H1 (cell line): ENCODE measurements around the gene ABHD12. TPM values are rescaled to one million over a fixed set of nuclear protein-coding genes. Genes with fewer than 3 reads are reported as not detected.

ENCODE experiments used
- CTCF ChIA-PET: fragments of 300-600 bp; sonication (Branson Sonifier 250); formaldehyde crosslinking; loops from one replicate; lab custom pipeline; 2021; ENCODE audit not compliant: partially characterized antibody; lab: Charles Lee
- POLR2A ChIA-PET: fragments of 300-600 bp; sonication (Branson Sonifier 250); formaldehyde crosslinking; loops from one replicate; lab custom pipeline; 2021; ENCODE audit warnings: inconsistent platforms; ENCODE audit not compliant: partially characterized antibody; lab: Charles Lee
- DNase-seq, 2 experiments: peaks; one replicate each; pipeline versions ENCODE4 v3.0.0 to v3.0.0-alpha.2; 2010 to 2022; ENCODE audit warnings: low spot score in 2 of 2, low read depth in 1 of 2, mixed read lengths in 1 of 2
- FAIRE-seq: peaks from 2 replicates; lab custom pipeline; 2011; peaks lifted over from hg19 to GRCh38; lab: Jason Lieb, UNC
- H2AFZ ChIP-seq: 2 replicates; pipeline ENCODE4 v1.8.1; 2012; ENCODE audit warnings: low read length, inconsistent platforms
- H2AK5ac ChIP-seq: 2 replicates; pipeline ENCODE4 v1.6.1; 2013; ENCODE audit warnings: low read depth, low read length
- H2BK120ac ChIP-seq: replicated peaks from 2 replicates; pipeline ENCODE3; 2013; ENCODE audit warnings: low read depth, low read length, inconsistent platforms
- H2BK12ac ChIP-seq: 2 replicates; pipeline ENCODE4 v1.6.1; 2013; ENCODE audit warnings: low read depth, low read length
- H2BK15ac ChIP-seq: 2 replicates; pipeline ENCODE4 v1.6.1; 2013; ENCODE audit warnings: low read length
- H2BK20ac ChIP-seq: 2 replicates; pipeline ENCODE4 v1.6.1; 2013; ENCODE audit warnings: low read length
- H2BK5ac ChIP-seq: 2 replicates; pipeline ENCODE4 v1.6.1; 2013; ENCODE audit warnings: low read depth, low read length
- H3K14ac ChIP-seq: 2 replicates; pipeline ENCODE4 v1.6.1; 2013; ENCODE audit warnings: inconsistent platforms; ENCODE audit not compliant: insufficient read length
- H3K18ac ChIP-seq: 2 replicates; pipeline ENCODE4 v1.6.1; 2013; ENCODE audit warnings: low read length; ENCODE audit errors: extremely low read depth
- H3K23ac ChIP-seq: 2 replicates; pipeline ENCODE4 v1.6.1; 2013; ENCODE audit warnings: inconsistent platforms; ENCODE audit not compliant: insufficient read length
- H3K23me2 ChIP-seq: 2 replicates; pipeline ENCODE4 v1.6.1; 2013; ENCODE audit warnings: low read depth, low read length
- H3K27ac ChIP-seq: 2 replicates; pipeline ENCODE4 v1.6.1; 2011; ENCODE audit warnings: low read depth, low read length, inconsistent platforms
- H3K27me3 ChIP-seq, 4 experiments: replicated peaks in 1 of 4; 1 replicate in 1 of 4; 2 replicates in 3 of 4; pipeline versions ENCODE4 v1.6.1 to v1.8.1; 2011 to 2013; ENCODE audit warnings: low read length in 3 of 4, mild to moderate bottlenecking in 3 of 4, inconsistent platforms in 2 of 4, mixed read lengths in 2 of 4, moderate library complexity in 1 of 4; ENCODE audit not compliant: control insufficient read depth in 3 of 4, insufficient read depth in 3 of 4; ENCODE audit errors: extremely low read depth in 1 of 4
- H3K36me3 ChIP-seq, 4 experiments: 2 replicates each; pipeline versions ENCODE4 v1.6.1 to v1.8.1; 2011 to 2013; ENCODE audit warnings: mild to moderate bottlenecking in 4 of 4, low read length in 3 of 4, moderate library complexity in 2 of 4, control low read depth in 1 of 4, inconsistent platforms in 1 of 4; ENCODE audit not compliant: insufficient read depth in 4 of 4, control insufficient read depth in 2 of 4
- H3K4ac ChIP-seq: replicated peaks from 2 replicates; pipeline ENCODE3; 2013; ENCODE audit warnings: low read length, low read depth, mixed read lengths, inconsistent platforms; ENCODE audit not compliant: insufficient read length
- H3K4me1 ChIP-seq, 4 experiments: replicated peaks in 1 of 4; 1 replicate in 1 of 4; 2 replicates in 3 of 4; pipeline versions ENCODE4 v1.6.1 to v1.8.1; 2011 to 2013; ENCODE audit warnings: low read length in 3 of 4, inconsistent platforms in 2 of 4, mixed read lengths in 1 of 4; ENCODE audit not compliant: insufficient read depth in 4 of 4, control insufficient read depth in 3 of 4
- H3K4me2 ChIP-seq, 2 experiments: 2 replicates each; pipeline versions ENCODE4 v1.6.1 to v1.8.1; 2011 to 2013; ENCODE audit warnings: low read depth in 2 of 2, low read length in 2 of 2, control low read depth in 1 of 2, inconsistent platforms in 1 of 2, mild to moderate bottlenecking in 1 of 2; ENCODE audit not compliant: insufficient read depth in 1 of 2
- H3K4me3 ChIP-seq, 4 experiments: fragments of 200-600, 300-600 bp in 1 of 4; sonication (generic), shearing (Covaris generic), sonication (Bioruptor Twin) in 1 of 4; 2 replicates each; pipeline versions ENCODE4 v1.5.1 to v1.8.1; 2011 to 2016; ENCODE audit warnings: low read length in 4 of 4, low read depth in 3 of 4, control low read depth in 2 of 4, inconsistent platforms in 2 of 4, mild to moderate bottlenecking in 2 of 4, mixed read lengths in 1 of 4, moderate library complexity in 1 of 4; ENCODE audit not compliant: insufficient read depth in 2 of 4; ENCODE audit errors: extremely low read depth in 1 of 4
- H3K56ac ChIP-seq: replicated peaks from 2 replicates; pipeline ENCODE3; 2013; ENCODE audit warnings: low read depth, mild to moderate bottlenecking, mixed read lengths, low read length, inconsistent platforms; ENCODE audit not compliant: insufficient read length
- H3K79me1 ChIP-seq: 2 replicates; pipeline ENCODE4 v1.6.1; 2013; ENCODE audit warnings: low read depth, low read length, control low read depth
- H3K79me2 ChIP-seq, 2 experiments: 2 replicates each; pipeline versions ENCODE4 v1.6.1 to v1.8.1; 2012 to 2013; ENCODE audit warnings: low read length in 2 of 2, mild to moderate bottlenecking in 2 of 2, inconsistent platforms in 1 of 2; ENCODE audit not compliant: insufficient read depth in 2 of 2, control insufficient read depth in 1 of 2
- H3K9ac ChIP-seq, 4 experiments: replicated peaks in 1 of 4; 1 replicate in 1 of 4; 2 replicates in 3 of 4; pipeline versions ENCODE4 v1.6.1 to v1.8.1; 2011 to 2013; ENCODE audit warnings: low read depth in 3 of 4, low read length in 3 of 4, control low read depth in 2 of 4, mild to moderate bottlenecking in 2 of 4, moderate library complexity in 2 of 4, inconsistent platforms in 1 of 4; ENCODE audit errors: extremely low read depth in 1 of 4
- H3K9me3 ChIP-seq, 2 experiments: 2 replicates each; pipeline versions ENCODE4 v1.6.1 to v1.8.1; 2012 to 2013; ENCODE audit warnings: mild to moderate bottlenecking in 2 of 2, moderate library complexity in 2 of 2, control low read depth in 1 of 2, inconsistent platforms in 1 of 2, low read depth in 1 of 2, low read length in 1 of 2, mixed read lengths in 1 of 2; ENCODE audit not compliant: insufficient read depth in 2 of 2
- H4K20me1 ChIP-seq, 2 experiments: replicated peaks in 1 of 2; 2 replicates each; pipeline versions ENCODE3 to v1.8.1; 2011 to 2013; ENCODE audit warnings: inconsistent platforms in 2 of 2, low read length in 2 of 2, mild to moderate bottlenecking in 1 of 2; ENCODE audit not compliant: insufficient read depth in 2 of 2, control insufficient read depth in 1 of 2
- H4K5ac ChIP-seq: 2 replicates; pipeline ENCODE4 v1.6.1; 2013; ENCODE audit warnings: low read length, low read depth, mixed read lengths, inconsistent platforms; ENCODE audit not compliant: insufficient read length
- H4K8ac ChIP-seq: 2 replicates; pipeline ENCODE4 v1.8.0; 2013; ENCODE audit warnings: mild to moderate bottlenecking, moderate library complexity, low read length, inconsistent platforms; ENCODE audit not compliant: insufficient read depth; ENCODE audit errors: extremely low read depth
- H4K91ac ChIP-seq: replicated peaks from 2 replicates; pipeline ENCODE3; 2013; ENCODE audit warnings: low read length, mixed read lengths, inconsistent platforms; ENCODE audit not compliant: insufficient read length
- BACH1 ChIP-seq: IDR thresholded peaks from 2 replicates; pipeline ENCODE4 v1.6.1; 2012; ENCODE audit warnings: low read length, improper control_type of control experiment
- BCL11A ChIP-seq, 2 experiments: IDR thresholded peaks; one replicate each; pipeline ENCODE4 v1.6.1; 2011; ENCODE audit warnings: low read depth in 2 of 2, low read length in 2 of 2, mild to moderate bottlenecking in 2 of 2
- BRCA1 ChIP-seq: IDR thresholded peaks from 2 replicates; pipeline ENCODE4 v1.6.1; 2012; ENCODE audit warnings: low read depth, low read length, improper control_type of control experiment
- CBX8 ChIP-seq: fragments of 300-800, 300-1000 bp; sonication (generic); IDR thresholded peaks from 2 replicates; pipeline ENCODE4 v1.7.1; 2016; ENCODE audit warnings: low read depth, low read length, borderline replicate concordance
- CREB1 ChIP-seq: IDR thresholded peaks from 2 replicates; pipeline ENCODE4 v1.6.1; 2012; ENCODE audit warnings: inconsistent platforms
- JUN ChIP-seq: IDR thresholded peaks from 2 replicates; pipeline ENCODE4 v1.6.1; 2011; ENCODE audit warnings: low read depth, mild to moderate bottlenecking, improper control_type of control experiment, low read length
- JUND ChIP-seq: IDR thresholded peaks from 2 replicates; pipeline ENCODE4 v1.6.1; 2011; ENCODE audit warnings: mild to moderate bottlenecking, improper control_type of control experiment, low read length
- MAFK ChIP-seq: IDR thresholded peaks from 2 replicates; pipeline ENCODE4 v1.6.1; 2012; ENCODE audit warnings: low read depth, mild to moderate bottlenecking, improper control_type of control experiment, low read length
- PHF8 ChIP-seq: fragments of 200-600 bp; sonication (generic); conservative IDR thresholded peaks from 2 replicates; pipeline ENCODE4 v1.7.1; 2012; ENCODE audit warnings: low read depth, mild to moderate bottlenecking, inconsistent platforms, low read length, moderate library complexity
- RXRA ChIP-seq: IDR thresholded peaks from 2 replicates; pipeline ENCODE4 v1.6.1; 2011; ENCODE audit warnings: low read depth, mild to moderate bottlenecking, low read length, moderate library complexity; ENCODE audit not compliant: insufficient read depth
- SIRT6 ChIP-seq: IDR thresholded peaks from one replicate; pipeline ENCODE4 v1.7.1; 2012; ENCODE audit warnings: low read length, inconsistent platforms
- TAF1 ChIP-seq: IDR thresholded peaks from 2 replicates; pipeline ENCODE4 v1.6.1; 2011; ENCODE audit warnings: mild to moderate bottlenecking, low read depth, low read length
- WGBS, 2 experiments: shearing (Covaris generic) in 1 of 2; methylation state at CpG; one replicate each; pipeline versions ENCODE4 v1.1.6 to v1.1.7; 2013 to 2015; ENCODE audit warnings: low lambda C conversion rate in 2 of 2, mixed read lengths in 2 of 2, inconsistent platforms in 1 of 2, low coverage in 1 of 2, missing lambda C conversion rate in 1 of 2; ENCODE audit not compliant: insufficient replicate concordance in 2 of 2, insufficient coverage in 1 of 2, insufficient read length in 1 of 2; ENCODE audit errors: extremely low coverage in 1 of 2, missing lambda C conversion rate in 1 of 2; 5-methylcytosine and 5-hydroxymethylcytosine counted together
- polyA plus RNA-seq, 7 experiments: library from polyadenylated mRNA; depleted of rRNA in 3 of 7; stranded (reverse) in 5 of 7; unstranded in 2 of 7; fragments of >200 nt in 5 of 7; fragments of 200-250 nt in 2 of 7; gene quantifications; 1 replicate in 5 of 7; 2 replicates in 1 of 7; 4 replicates in 1 of 7; pipeline versions ENCODE4 v1.2.1 to v1.2.3, GENCODE V29; 2011 to 2013; ENCODE audit warnings: missing spikeins in 2 of 7, mixed read lengths in 2 of 7
- total RNA-seq: library from RNA; stranded (reverse); fragmentation: NEBNext Ultra II Directional; extraction: Animal tissue kit (Norgen Biotek cat#: 25700); gene quantifications from 2 replicates; pipeline ENCODE4 v1.2.1, GENCODE V29; 2021
- TF ChIP-seq, protein P1 (sequence below): IDR thresholded peaks from 2 replicates; pipeline ENCODE4 v1.6.1; 2012; ENCODE audit warnings: inconsistent platforms

Gene ABHD12
- total and polyA plus RNA-seq, 2 of the 8 experiments (the other 6 are each of a cell fraction or from before 2014, with no cell fraction given) = 31.3 to 59.5 TPM

DNA sequence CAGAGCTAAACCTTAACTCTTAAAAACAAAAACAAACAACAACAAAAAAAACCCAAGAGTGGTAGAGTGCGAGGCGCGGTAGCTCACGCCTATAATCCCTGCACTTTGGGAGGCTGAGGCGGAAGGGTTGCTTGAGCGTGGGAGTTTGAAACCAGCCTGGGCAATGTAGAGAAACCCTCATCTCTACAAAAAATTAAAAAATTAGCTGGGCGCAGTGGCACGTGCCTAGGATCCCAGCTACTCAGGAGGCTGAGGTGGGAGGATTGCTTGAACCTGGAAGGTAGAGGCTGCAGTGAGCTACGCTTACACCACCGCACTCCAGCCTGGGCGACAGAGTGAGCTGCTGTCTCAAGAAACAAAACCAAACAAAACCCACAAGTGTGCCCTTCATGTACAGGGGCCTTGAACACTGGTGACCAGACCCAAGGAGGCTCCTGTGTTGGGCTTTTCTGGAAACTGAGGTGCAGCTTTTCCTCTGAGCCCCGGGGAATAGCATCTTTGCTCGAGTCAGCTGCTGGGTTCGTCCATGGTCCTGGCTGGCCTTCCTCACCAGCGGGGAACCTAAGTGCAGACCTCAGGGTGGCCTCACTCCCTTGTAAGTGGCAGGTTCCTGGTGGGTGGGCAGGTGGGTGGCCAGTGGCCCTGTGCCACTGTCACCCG is 102.9 kb downstream of the ABHD12 start:
- Histone ChIP-seq H3K79me2 (no peaks in the 10 kb centered on the region), H3K23ac (no peak overlapping the region), H3K4me2 (no peak overlapping the region), H3K18ac (no peak overlapping the region), H2BK20ac (no peak overlapping the region), H4K8ac (no peak overlapping the region; the same call in 1 of the 2 replicates), H3K14ac (no peak overlapping the region), H3K23me2 (no peaks in the 10 kb centered on the region), H3K36me3 (peaks cover 4 to 19% (median 16%) of the 10 kb centered on the region in 4 experiments; a peak in 6 of 8 replicates), H3K27me3 (no peaks in the 10 kb centered on the region), H3K4me3 (no peak overlapping the region), H3K79me1 (no peaks in the 10 kb centered on the region; the same call in 1 of the 2 replicates), H2BK12ac (no peak overlapping the region), H2BK120ac (no peak overlapping the region), H3K27ac (no peak overlapping the region), H3K4ac (no peak overlapping the region), H2BK5ac (no peak overlapping the region; the same call in 1 of the 2 replicates), H4K91ac (no peak overlapping the region), H2AK5ac (no peak overlapping the region), H2BK15ac (no peak overlapping the region), H3K9me3 (no peaks in the 10 kb centered on the region), H3K4me1 (no peaks in the 10 kb centered on the region), H4K5ac (no peak overlapping the region), H4K20me1 (peaks cover 0 to 8% of the 10 kb centered on the region in 2 experiments), H2AFZ (no peak overlapping the region), H3K9ac (no peak overlapping the region), H3K56ac (no peak overlapping the region)
- CTCF ChIA-PET = interaction anchor here (1.0 to 2.0 kb wide), 5 partner anchors 9 to 294 kb away, joined by 3 to 8 read pairs (median 5); partner anchors contain the start of gene GINS1
- POLR2A ChIA-PET = interaction anchor here (1.8 kb wide), 1 partner anchor 8 kb away, joined by 3 read pairs; no protein-coding TSS in a partner anchor
- FAIRE-seq = no peak
- WGBS, 2 experiments = 93% methylated on average over 16 of the region's 16 CpGs; no CpG with 5 or more reads in 1 of the 2 experiments
- no peak for DNase-seq
- TF ChIP-seq PHF8 (no peak), SIRT6 (no peak), BCL11A (IDR thresholded peaks at IDR 0.05; ENCODE audit: low read depth in 2 of 2, low read length in 2 of 2) (no peak), TAF1 (no peak), CBX8 (no peak), JUND (no peak), BRCA1 (no peak), MAFK (no peak), JUN (no peak), RXRA (no peak), CREB1 (no peak), BACH1 (no peak)
- TF ChIP-seq, protein P1, sequence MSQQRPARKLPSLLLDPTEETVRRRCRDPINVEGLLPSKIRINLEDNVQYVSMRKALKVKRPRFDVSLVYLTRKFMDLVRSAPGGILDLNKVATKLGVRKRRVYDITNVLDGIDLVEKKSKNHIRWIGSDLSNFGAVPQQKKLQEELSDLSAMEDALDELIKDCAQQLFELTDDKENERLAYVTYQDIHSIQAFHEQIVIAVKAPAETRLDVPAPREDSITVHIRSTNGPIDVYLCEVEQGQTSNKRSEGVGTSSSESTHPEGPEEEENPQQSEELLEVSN = no peak
- TF ChIP-seq, all 59 proteins: peak for 0
